Stimulated activated CD4-positive, alpha-beta T cell treated with anti-CD3 and anti-CD28 coated beads, Interleukin-12 subunit alpha, Interleukin-12 subunit beta, amount 100 ng/mL, for 24 hours (primary cell): Measurements from ENCODE around the gene ELMO1.
"Not testable (repeated sequence)": the region's sequence is repeated elsewhere in the genome, so short reads cannot be mapped to it uniquely, and the experiment has no call there.

Experiments
- DNase-seq, 2 experiments: peaks; one replicate each; pipeline ENCODE4 v3.0.0-alpha.2; 2020; ENCODE audit warnings: low read depth in 2 of 2

The ELMO1 gene

DNA sequence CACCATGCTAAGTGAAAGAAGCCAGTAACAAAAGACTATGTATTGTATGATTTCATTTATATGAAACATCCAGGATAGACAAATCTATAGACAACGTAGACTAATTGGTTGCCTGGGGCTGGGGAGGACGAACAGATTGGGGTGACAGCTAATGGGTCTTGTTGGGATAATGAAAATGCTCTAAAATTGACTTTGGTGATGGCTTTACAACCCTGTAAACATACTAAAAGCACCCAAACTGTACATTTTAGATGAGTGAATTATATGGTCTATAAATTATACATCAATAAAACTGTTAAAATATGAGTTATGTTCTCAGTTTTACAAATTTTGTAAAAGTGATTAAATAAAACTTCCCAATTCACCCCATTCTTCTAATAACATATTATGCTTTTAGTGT lies 261.5 kb downstream of the ELMO1 start:
- DNase-seq, result no peak

DNA sequence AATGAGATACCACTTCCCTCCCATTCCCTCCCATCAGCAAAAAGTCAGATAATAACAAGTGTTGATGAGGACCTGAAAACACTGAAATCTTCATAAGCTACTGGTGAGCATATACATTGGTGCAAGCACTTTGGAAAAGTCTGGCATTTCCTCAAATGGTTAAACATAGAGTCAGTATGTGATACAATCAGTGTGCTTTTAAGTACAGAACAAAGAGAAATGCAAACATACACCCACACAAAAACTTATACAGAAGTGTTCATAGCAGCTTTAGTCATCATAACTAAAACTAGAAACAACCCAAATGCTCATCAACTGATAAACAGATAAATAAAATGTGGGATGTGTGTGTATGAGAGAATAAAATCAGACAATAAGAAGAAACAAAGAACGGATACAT lies 261.9 kb downstream of the ELMO1 start:
- DNase-seq, result no peak

DNA sequence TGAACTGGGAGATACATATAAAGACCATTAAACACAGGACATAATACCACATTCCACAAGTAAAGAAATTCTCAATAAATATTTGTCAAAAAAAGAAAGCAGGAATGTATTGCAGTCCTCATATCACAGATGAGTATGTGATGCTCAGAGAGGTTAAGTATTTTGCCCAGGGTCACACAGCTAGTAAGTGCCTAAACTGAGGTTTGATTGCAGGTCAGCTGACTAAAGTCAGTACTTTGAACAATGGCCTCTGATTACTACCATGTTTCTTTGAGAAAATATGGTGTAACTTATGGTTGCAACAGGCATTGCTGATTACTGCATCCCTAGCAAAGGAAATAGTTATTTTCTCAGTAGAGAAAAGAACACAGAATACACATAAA lies 267.1 kb downstream of the ELMO1 start:
- DNase-seq, result no peak

GRCh38 chr7:37180828-37181549 lies 267.7 kb downstream of the ELMO1 start:
- no peak for DNase-seq

GRCh38 chr7:37176079-37176478 lies 272.6 kb downstream of the ELMO1 start:
- no peak for DNase-seq

GRCh38 chr7:37174460-37174859 lies 274.2 kb downstream of the ELMO1 start:
- no peak for DNase-seq

DNA sequence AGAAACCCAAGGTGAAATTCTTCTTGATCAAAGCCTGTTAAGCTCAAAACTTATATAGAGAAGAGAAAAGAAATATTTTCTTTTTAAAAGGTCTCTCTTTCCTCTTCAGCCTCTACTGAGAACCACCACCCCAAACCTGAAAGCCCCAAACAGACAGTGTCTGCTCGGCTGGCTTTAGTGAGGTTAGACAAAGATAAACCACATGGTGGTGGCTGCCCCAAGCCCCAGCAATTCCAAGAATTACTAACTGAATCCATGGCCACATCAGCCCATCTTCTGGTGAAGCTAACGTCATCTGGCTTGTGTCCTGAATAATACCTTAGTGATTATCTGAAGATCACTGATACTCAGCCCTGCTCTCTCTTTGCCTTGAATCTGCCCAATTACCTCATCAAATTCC lies 275.0 kb downstream of the ELMO1 start:
- no peak for DNase-seq

DNA sequence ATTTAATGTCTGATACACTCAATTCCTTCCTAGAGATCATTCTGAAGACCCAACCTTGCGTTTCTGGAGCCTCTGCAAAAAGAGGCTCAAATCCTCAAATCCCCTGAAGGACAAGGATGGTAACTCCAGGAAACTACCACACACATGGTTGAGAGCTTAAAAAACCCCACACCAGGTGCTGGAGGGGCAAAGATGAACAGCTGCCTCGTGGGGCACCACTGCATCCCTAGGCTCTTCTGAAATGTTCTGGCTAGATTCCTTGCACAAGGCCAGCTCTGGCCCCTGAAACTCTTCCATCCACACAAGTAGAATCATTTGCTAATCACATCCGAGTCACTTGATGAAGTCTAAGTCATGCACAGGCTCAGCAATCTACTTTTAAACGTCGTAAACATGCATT lies 286.6 kb downstream of the ELMO1 start:
- DNase-seq, result no peak

DNA sequence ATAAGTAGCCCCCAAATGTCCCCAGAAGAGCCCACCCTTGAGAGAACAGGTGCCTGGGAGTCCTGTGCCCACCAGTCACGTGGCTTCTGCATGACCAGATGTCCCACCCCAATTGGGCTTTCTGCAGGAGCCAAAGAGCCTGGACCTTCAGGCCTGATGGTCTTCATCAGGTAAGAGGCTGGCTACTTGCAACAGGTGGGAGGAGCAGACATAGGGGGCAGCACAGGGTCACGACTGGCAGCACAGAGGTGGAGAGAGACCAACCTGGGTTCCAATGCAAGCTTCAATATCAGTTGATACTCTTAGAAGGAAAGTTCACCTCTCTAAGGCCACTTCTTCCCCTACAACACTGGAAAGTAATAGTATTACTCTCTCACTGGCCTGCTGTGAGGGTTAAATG lies 288.0 kb downstream of the ELMO1 start:
- no peak for DNase-seq

DNA sequence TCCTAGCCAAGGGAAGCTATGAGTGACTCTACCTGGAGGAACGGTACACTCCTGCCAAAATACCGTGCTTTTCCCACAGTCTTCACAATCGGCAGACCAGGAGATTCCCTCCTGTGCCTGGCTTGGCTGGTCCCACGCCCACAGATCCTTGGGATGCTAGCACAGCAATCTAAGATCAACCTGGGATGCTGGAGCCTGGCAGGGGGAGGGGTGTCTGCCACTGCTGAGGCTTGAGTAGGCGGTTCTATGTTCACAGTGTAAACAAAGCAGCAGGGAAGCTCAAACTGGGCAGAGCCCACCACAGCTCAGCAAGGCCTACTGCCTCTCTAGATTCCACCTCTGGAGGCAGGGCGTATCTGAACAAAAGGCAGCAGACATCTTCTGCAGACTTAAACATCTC lies 295.3 kb downstream of the ELMO1 start:
- no peak for DNase-seq

DNA sequence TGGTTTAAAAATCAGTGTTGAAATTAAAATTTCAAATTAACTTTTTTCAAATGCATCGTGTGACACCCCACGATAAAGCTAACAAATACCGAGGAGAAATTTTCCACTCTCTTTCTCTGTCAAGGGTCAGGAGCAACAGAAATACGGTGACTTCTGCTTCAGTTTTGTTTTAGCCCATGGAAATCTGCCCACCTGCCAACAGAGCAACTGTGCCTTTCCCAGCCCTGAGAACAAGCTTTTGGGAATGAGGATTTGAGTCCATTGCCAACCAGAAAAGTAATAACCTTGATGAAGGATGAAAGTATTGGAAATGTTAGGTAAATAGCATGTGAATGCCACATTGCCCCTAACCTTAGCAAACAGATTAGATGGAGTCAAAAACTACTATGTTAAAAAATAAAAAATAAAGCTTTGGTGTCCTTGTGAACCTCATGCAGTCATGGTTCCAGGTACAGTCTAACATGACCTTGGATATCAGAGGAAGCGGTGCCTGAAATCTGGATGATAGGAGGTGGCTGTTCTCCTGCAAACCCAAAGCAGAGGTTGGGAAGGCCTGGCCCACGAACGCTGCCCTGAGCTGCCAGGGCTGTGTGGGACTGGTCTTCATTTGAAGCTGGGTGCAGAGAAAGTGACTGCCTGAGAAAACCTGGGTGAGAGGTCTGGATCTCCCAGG lies 296.8 kb downstream of the ELMO1 start:
- DNase-seq, result no peak

GRCh38 chr7:37150856-37151255 lies 297.8 kb downstream of the ELMO1 start:
- no peak for DNase-seq

DNA sequence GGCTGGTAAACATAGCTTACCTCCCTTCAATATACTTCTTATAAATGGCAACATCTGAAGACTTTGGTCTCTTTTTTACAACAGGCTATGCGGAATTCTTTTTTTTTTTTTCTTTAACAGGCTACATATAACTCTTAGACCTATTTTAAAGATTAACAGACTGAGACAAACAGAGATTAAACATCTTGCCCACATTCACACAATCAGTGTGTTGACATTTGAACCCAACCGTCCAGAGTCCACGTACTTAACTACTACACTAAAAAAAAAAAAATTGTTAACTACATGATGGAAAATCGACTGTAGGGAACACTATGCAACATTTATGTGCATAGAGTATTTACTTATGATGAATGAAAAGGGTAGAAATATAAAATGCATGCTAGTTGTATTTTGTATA lies 298.5 kb downstream of the ELMO1 start:
- no peak for DNase-seq

DNA sequence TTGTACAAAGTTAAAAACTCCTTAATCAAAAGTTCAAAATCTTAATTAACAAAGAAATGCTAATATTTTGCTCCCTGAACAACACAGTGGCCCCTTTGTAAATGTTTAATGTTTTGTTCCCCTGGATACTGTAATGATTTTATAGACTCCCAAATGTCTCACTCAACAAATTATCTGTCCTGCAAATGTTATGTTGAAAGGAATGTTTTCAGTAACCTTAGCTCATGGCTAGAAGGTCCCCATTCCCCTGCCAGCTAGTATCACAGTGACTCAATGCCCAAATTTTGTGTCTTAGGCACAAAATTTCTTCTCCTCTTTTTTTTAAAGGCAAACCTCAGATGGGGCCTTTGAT lies 298.9 kb downstream of the ELMO1 start:
- no peak for DNase-seq

DNA sequence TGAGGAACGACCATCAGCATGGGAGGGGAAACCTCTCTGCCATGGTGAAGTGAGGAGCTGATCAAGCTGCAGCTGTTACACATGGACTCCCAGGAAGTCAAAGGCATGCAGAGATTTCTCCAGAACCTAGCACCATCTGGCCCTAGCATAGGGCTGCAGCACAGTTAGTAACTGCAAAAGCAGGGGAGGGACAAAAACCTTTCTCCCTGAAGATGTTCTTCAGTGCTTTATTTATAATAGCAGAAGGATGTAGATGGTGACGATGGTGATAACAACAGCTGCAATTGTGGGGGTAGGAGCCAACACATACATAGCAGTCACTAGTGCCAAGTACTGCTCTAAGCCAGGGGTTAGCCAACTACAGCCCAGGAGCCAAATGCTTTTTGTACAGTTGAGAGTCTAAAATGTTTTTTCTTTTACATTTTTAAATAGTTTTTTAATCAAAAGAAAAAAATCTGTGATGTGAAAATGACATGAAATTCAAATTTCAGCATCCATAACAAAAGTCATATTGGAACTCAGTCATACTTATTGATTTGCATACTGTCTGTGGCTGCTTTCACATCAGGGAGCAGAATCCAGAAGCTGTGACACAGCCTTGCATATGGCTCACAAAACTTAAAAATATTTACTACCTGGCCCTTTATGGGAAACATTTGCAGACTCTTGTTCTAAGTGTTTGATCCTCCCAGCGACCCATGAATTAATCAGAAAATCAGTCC lies 299.5 kb downstream of the ELMO1 start:
- DNase-seq, result no peak

GRCh38 chr7:37145682-37146081 lies 303.0 kb downstream of the ELMO1 start:
- no peak for DNase-seq

DNA sequence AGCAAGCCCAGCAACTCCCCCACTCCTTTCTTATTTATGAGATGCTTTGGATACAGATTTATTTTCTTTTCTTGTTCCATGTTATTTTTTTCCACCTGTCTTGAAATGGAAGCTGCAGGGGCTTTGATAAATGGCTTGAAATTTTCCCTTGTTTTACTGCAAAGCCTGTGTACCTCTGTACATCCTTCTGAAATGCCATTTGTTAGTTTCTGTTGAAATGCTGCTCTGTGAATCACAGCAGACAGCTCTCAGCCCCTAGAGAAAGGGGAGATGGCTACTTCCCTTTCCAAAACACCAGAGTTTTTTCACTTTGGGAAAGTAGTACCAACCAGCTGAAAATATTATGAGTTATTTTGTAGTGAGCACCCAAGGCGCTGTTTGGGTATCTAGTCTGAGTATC lies 304.2 kb downstream of the ELMO1 start:
- DNase-seq, result no peak

GRCh38 chr7:37142958-37143357 lies 305.7 kb downstream of the ELMO1 start:
- no peak for DNase-seq

- no peak for DNase-seq
Observed at GRCh38 chr7:37141742-37142141, 306.9 kb downstream of the ELMO1 start.

DNA sequence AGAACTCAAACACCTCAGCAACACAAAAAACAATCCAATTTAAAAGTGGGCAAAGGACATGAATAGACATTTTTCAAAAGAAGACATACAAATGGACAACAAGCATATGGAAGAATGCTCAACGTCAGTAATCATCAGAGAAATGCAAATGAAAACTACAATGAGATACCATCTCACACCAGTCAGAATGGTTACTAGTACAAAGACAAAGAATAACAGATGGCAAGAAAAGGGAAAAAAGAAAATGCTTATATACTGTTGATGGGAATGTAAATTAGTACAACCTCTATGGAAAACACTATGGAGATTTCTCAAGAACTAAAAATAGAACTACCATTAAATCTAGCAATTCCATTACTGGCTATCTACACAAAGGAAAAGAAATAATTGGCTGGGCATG lies 314.8 kb downstream of the ELMO1 start:
- not testable (repeated sequence) for DNase-seq

DNA sequence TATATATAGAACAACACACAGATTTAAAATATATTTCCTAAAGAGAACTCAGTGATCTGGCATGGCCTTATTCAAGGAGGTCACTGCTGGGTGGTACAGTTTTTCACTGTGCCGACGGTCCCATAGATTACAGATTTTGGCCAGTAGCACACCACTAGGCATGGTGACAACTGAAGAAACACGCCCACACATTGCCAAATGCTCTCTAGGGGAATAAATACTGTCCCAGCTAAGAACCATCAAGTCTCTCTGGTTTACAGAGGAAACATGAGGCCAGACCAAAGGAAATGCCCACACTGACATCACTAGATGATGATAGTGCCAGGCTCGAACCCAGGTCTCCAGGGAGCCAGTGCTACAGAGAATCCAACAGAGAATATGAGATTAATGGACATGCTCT lies 316.8 kb downstream of the ELMO1 start:
- no peak for DNase-seq

DNA sequence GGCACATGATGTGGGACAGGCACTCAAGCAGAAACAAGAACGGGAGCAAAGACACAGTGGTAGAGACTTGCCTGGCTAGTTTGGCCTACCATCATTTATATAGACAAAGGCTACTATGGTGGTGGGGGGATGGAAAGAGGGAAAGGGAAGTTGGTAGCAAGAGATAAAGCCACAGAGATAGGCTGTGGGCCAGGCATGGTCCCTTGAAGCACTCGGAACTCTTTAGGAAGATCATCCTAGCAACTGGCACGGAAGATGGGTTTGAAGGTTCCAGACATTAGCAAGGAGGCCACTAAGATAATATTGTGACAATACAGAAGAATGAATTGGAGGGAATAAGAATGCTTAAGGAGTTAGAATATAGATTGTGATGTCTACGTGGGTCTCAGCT lies 319.6 kb downstream of the ELMO1 start:
- DNase-seq, result no peak

GRCh38 chr7:37128327-37129034 lies 320.2 kb downstream of the ELMO1 start:
- DNase-seq, result no peak
